IMR-90 (cell line): ENCODE results near the gene CELSR1. TPM values are rescaled to one million over a fixed set of nuclear protein-coding genes. Genes with fewer than 3 reads are reported as not detected.

Experiments
- ATAC-seq: fragments of 200-7000 bp; cut with Tn5 transposase; 2 replicates; pipeline ENCODE4 v1.9.1; 2020; ENCODE audit warnings: low read depth, mild to moderate bottlenecking, moderate library complexity
- BruUV-seq: library from RNA; stranded (reverse); fragments of 400-500 nt; replicated peaks from 2 replicates; lab custom pipeline; 2021; lab: Mats Ljungman, UMichigan
- CTCF ChIA-PET: fragments of 300-600 bp; formaldehyde crosslinking; extraction: SDS; loops from one replicate; lab custom pipeline; 2021; ENCODE audit warnings: antibody characterized with exemption; lab: Yijun Ruan, JAX
- POLR2A ChIA-PET: fragments of 300-600 bp; sonication (Branson Sonifier 250); formaldehyde crosslinking; loops from one replicate; lab custom pipeline; 2022; ENCODE audit warnings: antibody characterized with exemption; ENCODE audit not compliant: unreplicated experiment; lab: Charles Lee
- DNase-seq: peaks from one replicate; pipeline ENCODE4 v3.0.0; 2013
- H2AFZ ChIP-seq: replicated peaks from 2 replicates; pipeline ENCODE3; 2013; ENCODE audit warnings: low read length, mild to moderate bottlenecking; ENCODE audit not compliant: poor library complexity
- H2AK5ac ChIP-seq: 2 replicates; pipeline ENCODE4 v1.6.1; 2013; ENCODE audit warnings: low read depth, low read length, inconsistent platforms
- H2AK9ac ChIP-seq: replicated peaks from 2 replicates; pipeline ENCODE3; 2013; ENCODE audit warnings: mild to moderate bottlenecking, low read depth, low read length, moderate library complexity; ENCODE audit not compliant: poor library complexity
- H2BK120ac ChIP-seq: 2 replicates; pipeline ENCODE4 v1.6.1; 2013; ENCODE audit warnings: low read depth, low read length, inconsistent platforms
- H2BK15ac ChIP-seq: 3 replicates; pipeline ENCODE4 v1.6.1; 2013; ENCODE audit warnings: low read depth, low read length, inconsistent platforms
- H2BK20ac ChIP-seq: 2 replicates; pipeline ENCODE4 v1.6.1; 2013; ENCODE audit warnings: low read depth, mild to moderate bottlenecking, inconsistent platforms, low read length, moderate library complexity
- H2BK5ac ChIP-seq: 2 replicates; pipeline ENCODE4 v1.6.1; 2013; ENCODE audit warnings: mild to moderate bottlenecking, low read depth, low read length, inconsistent platforms; ENCODE audit not compliant: poor library complexity, severe bottlenecking
- H3K14ac ChIP-seq: replicated peaks from 2 replicates; pipeline ENCODE4 v1.6.1; 2013; ENCODE audit warnings: low read depth, low read length, inconsistent platforms
- H3K18ac ChIP-seq: 2 replicates; pipeline ENCODE4 v1.6.1; 2013; ENCODE audit warnings: low read depth, low read length, control low read depth
- H3K23ac ChIP-seq: 2 replicates; pipeline ENCODE4 v1.6.1; 2013; ENCODE audit warnings: low read depth, low read length, inconsistent platforms
- H3K27ac ChIP-seq: 2 replicates; pipeline ENCODE4 v1.5.1; 2013; ENCODE audit warnings: mild to moderate bottlenecking, control low read depth, low read length; ENCODE audit not compliant: insufficient read depth
- H3K27me3 ChIP-seq: 2 replicates; pipeline ENCODE4 v1.6.1; 2013; ENCODE audit warnings: low read length; ENCODE audit not compliant: control insufficient read depth, insufficient read depth
- H3K36me3 ChIP-seq: 2 replicates; pipeline ENCODE4 v1.6.1; 2013; ENCODE audit warnings: low read length, mixed read lengths; ENCODE audit not compliant: control insufficient read depth, insufficient read depth
- H3K4ac ChIP-seq: 2 replicates; pipeline ENCODE4 v1.6.1; 2013; ENCODE audit warnings: low read depth, low read length, inconsistent platforms
- H3K4me1 ChIP-seq: 2 replicates; pipeline ENCODE4 v1.6.1; 2013; ENCODE audit warnings: low read length, mixed read lengths; ENCODE audit not compliant: control insufficient read depth, insufficient read depth
- H3K4me2 ChIP-seq: 2 replicates; pipeline ENCODE4 v1.6.1; 2013; ENCODE audit warnings: low read depth, mild to moderate bottlenecking, control low read depth, low read length, moderate library complexity
- H3K4me3 ChIP-seq: 2 replicates; pipeline ENCODE4 v1.5.1; 2013; ENCODE audit warnings: low read depth, mild to moderate bottlenecking, control low read depth, low read length, moderate library complexity; ENCODE audit not compliant: insufficient read depth
- H3K56ac ChIP-seq: 2 replicates; pipeline ENCODE4 v1.6.1; 2013; ENCODE audit warnings: low read length, inconsistent platforms; ENCODE audit not compliant: insufficient read depth; ENCODE audit errors: extremely low read depth
- H3K79me1 ChIP-seq, 2 experiments: 2 replicates each; pipeline ENCODE4 v1.6.1; 2013; ENCODE audit warnings: low read length in 2 of 2, inconsistent platforms in 1 of 2, low read depth in 1 of 2
- H3K9ac ChIP-seq: 2 replicates; pipeline ENCODE4 v1.6.1; 2013; ENCODE audit warnings: low read depth, low read length, control low read depth
- H3K9me1 ChIP-seq: 2 replicates; pipeline ENCODE4 v1.6.1; 2013; ENCODE audit warnings: low read length, inconsistent platforms; ENCODE audit not compliant: insufficient read depth
- H3K9me3 ChIP-seq: 2 replicates; pipeline ENCODE4 v1.6.1; 2013; ENCODE audit warnings: low read length; ENCODE audit not compliant: control insufficient read depth, insufficient read depth
- H4K20me1 ChIP-seq: 2 replicates; pipeline ENCODE4 v1.6.1; 2013; ENCODE audit warnings: low read length, inconsistent platforms; ENCODE audit not compliant: insufficient read depth
- H4K5ac ChIP-seq: 2 replicates; pipeline ENCODE4 v1.6.1; 2013; ENCODE audit warnings: mild to moderate bottlenecking, low read depth, low read length, control low read depth
- H4K8ac ChIP-seq, 2 experiments: 2 replicates each; pipeline ENCODE4 v1.6.1; 2013; ENCODE audit warnings: low read depth in 2 of 2, low read length in 2 of 2, control low read depth in 1 of 2, inconsistent platforms in 1 of 2
- H4K91ac ChIP-seq: 2 replicates; pipeline ENCODE4 v1.6.1; 2013; ENCODE audit warnings: low read depth, low read length, inconsistent platforms; ENCODE audit not compliant: insufficient read depth
- BHLHE40 ChIP-seq: fragments of 150-350 bp; IDR thresholded peaks from 2 replicates; pipeline ENCODE4 v1.6.1; 2016; ENCODE audit warnings: mild to moderate bottlenecking, low read depth, low read length
- CHD1 ChIP-seq: IDR thresholded peaks from 2 replicates; pipeline ENCODE4 v1.6.1; 2012; ENCODE audit warnings: low read depth, low read length, improper control_type of control experiment
- FOS ChIP-seq: fragments of 150-350 bp; IDR thresholded peaks from 2 replicates; pipeline ENCODE4 v1.6.1; 2016; ENCODE audit warnings: low read depth, low read length
- MAFK ChIP-seq: IDR thresholded peaks from 2 replicates; pipeline ENCODE4 v1.6.1; 2012; ENCODE audit warnings: low read depth, low read length, improper control_type of control experiment
- NFE2L2 ChIP-seq: fragments of 150-350 bp; IDR thresholded peaks from 2 replicates; pipeline ENCODE4 v1.6.1; 2016; ENCODE audit warnings: low read depth, mild to moderate bottlenecking, low read length
- POLR2A ChIP-seq: IDR thresholded peaks from 2 replicates; pipeline ENCODE4 v1.6.1; 2012; ENCODE audit warnings: mild to moderate bottlenecking, low read depth, low read length
- USF2 ChIP-seq: fragments of 150-350 bp; IDR thresholded peaks from 2 replicates; pipeline ENCODE4 v1.6.1; 2017; ENCODE audit warnings: mild to moderate bottlenecking, antibody characterized with exemption, low read length, low read depth
- WGBS, 2 experiments: methylation state at CpG; one replicate each; pipeline versions ENCODE4 v1.1.5 to v1.1.7; 2013; ENCODE audit warnings: missing lambda C conversion rate in 2 of 2; ENCODE audit not compliant: insufficient read length in 1 of 2; ENCODE audit errors: extremely low coverage in 2 of 2; 5-methylcytosine and 5-hydroxymethylcytosine counted together
- dilution Hi-C: fragments of 300-500 bp; cut with HindIII; formaldehyde crosslinking; loops from one replicate; pipeline ENCODE4 v1.14.3; 2018; ENCODE audit warnings: low sequenced_read_pairs; ENCODE audit not compliant: unreplicated experiment
- in situ Hi-C: fragments of 300-500 bp; cut with MboI; formaldehyde crosslinking; loops from 3 replicates; pipeline ENCODE4 v1.14.3; 2019; ENCODE audit warnings: low sequenced_read_pairs, inconsistent platforms, mixed read lengths
- intact Hi-C: fragments of 100-400 bp; cut with micrococcal nuclease; formaldehyde crosslinking; loops from 2 replicates; pipeline ENCODE4 v1.10.0; 2022
- polyA plus RNA-seq, 3 experiments: library from polyadenylated mRNA; depleted of rRNA; stranded (reverse); fragments of >200 nt; gene quantifications; 2 replicates each; pipeline ENCODE4 v1.2.3, GENCODE V29; 2012; ENCODE audit warnings: low replicate concordance in 1 of 3
- total RNA-seq: library from RNA; depleted of rRNA; stranded (reverse); fragments of >200 nt; gene quantifications from 2 replicates; pipeline ENCODE4 v1.2.3, GENCODE V29; 2012

The CELSR1 gene
- total and polyA plus RNA-seq, 2 of the 4 experiments (the other 2 are of a cell fraction): 0.36 to 0.82 TPM

GRCh38 chr22:46549563-46549840, 12.1 kb upstream of the CELSR1 start:
- ChIA-PET POLR2A (no interaction called here), CTCF (no interaction called here)
- peaks cover 5% of the 10 kb centered on the region for H4K20me1 ChIP-seq
- DNase-seq (no peak), ATAC-seq (no peak)
- peaks cover 28% of the 10 kb centered on the region for H3K9me1 ChIP-seq
- peak overlapping the region; percentile 43 for H2AFZ ChIP-seq
- dilution Hi-C loops (no loop called here), in situ Hi-C loops (loop anchor here (25.0 kb wide), 1 partner anchor 412 kb away; no protein-coding TSS in a partner anchor), intact Hi-C loops (no loop called here)
- 8% methylated on average over 1 of the region's 4 CpGs; no CpG with 5 or more reads in 1 of the 2 experiments for WGBS, 2 experiments
- H2AK5ac ChIP-seq: peak overlapping the region; percentile 83; the same call in 1 of the 2 replicates
- H3K4ac ChIP-seq: peak overlapping the region; percentile 85
- no peak overlapping the region for H3K9ac ChIP-seq
- no peaks in the 10 kb centered on the region for H3K79me1 ChIP-seq
- H3K23ac ChIP-seq: no peak overlapping the region
- H3K27ac ChIP-seq: no peak overlapping the region
- no peak overlapping the region for H2BK5ac ChIP-seq
- H3K9me3 ChIP-seq: peaks cover 11% of the 10 kb centered on the region
- H3K27me3 ChIP-seq: peaks cover 2% of the 10 kb centered on the region; the same call in 1 of the 2 replicates
- H2BK15ac ChIP-seq: peak overlapping the region; percentile 51; the same call in 1 of the 3 replicates
- peak overlapping the region; percentile 44; the same call in 1 of the 2 replicates for H3K56ac ChIP-seq
- no peak overlapping the region for H3K18ac ChIP-seq
- H2BK120ac ChIP-seq: peak overlapping the region; percentile 66
- peak overlapping the region; percentile 53; the same call in 1 of the 2 replicates for H3K4me2 ChIP-seq
- H3K4me3 ChIP-seq: no peak overlapping the region
- H3K4me1 ChIP-seq: peaks cover 29% of the 10 kb centered on the region
- peak overlapping the region; percentile 64 for H4K91ac ChIP-seq
- TF ChIP-seq MAFK (no peak), BHLHE40 (no peak), CHD1 (no peak), NFE2L2 (no peak), USF2 (no peak), POLR2A (no peak), FOS (no peak)
- peak overlapping the region; percentile 72 for H2AK9ac ChIP-seq
- H3K36me3 ChIP-seq: no peaks in the 10 kb centered on the region
- BruUV-seq: no TSS peak
- peak overlapping the region in 1 of 2 experiments; percentile 30; a peak in 1 of 4 replicates for H4K8ac ChIP-seq
- H2BK20ac ChIP-seq: peak overlapping the region; percentile 71; the same call in 1 of the 2 replicates
- peak overlapping the region; percentile 21; the same call in 1 of the 2 replicates for H3K14ac ChIP-seq
- no peak overlapping the region for H4K5ac ChIP-seq
